ENCODE measurements around the gene C1orf116.

DNA sequence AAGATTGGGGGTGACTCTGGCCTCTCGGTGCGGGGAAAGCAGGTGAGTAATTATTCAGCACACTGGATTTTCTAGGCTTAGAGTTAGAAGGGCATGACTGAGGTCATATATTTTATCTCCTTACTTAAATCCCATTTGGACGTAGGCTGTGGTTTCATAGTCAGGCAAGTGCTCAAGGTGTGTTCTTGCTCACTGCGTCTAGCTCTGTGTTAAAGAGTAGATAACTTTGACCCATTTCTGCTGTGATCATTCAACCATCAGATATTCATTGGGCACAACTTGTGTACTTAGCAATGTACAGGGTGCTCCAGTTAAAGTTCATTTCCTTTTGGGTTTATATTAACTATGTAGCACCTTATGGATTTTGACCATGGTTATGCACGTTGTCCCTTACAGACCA lies 35.1 kb upstream of the C1orf116 start:
- TF ChIP-seq, protein P1, sequence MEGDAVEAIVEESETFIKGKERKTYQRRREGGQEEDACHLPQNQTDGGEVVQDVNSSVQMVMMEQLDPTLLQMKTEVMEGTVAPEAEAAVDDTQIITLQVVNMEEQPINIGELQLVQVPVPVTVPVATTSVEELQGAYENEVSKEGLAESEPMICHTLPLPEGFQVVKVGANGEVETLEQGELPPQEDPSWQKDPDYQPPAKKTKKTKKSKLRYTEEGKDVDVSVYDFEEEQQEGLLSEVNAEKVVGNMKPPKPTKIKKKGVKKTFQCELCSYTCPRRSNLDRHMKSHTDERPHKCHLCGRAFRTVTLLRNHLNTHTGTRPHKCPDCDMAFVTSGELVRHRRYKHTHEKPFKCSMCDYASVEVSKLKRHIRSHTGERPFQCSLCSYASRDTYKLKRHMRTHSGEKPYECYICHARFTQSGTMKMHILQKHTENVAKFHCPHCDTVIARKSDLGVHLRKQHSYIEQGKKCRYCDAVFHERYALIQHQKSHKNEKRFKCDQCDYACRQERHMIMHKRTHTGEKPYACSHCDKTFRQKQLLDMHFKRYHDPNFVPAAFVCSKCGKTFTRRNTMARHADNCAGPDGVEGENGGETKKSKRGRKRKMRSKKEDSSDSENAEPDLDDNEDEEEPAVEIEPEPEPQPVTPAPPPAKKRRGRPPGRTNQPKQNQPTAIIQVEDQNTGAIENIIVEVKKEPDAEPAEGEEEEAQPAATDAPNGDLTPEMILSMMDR (IDR thresholded peaks at IDR 0.05) = no peak
- TF ChIP-seq POLR2A (IDR thresholded peaks at IDR 0.05) (no peak), POLR2AphosphoS5 (IDR thresholded peaks at IDR 0.05) (no peak)

All from breast epithelium (tissue), 3 donors.